Activated naive CD8-positive, alpha-beta T cell treated with anti-CD3 and anti-CD28 coated beads for 36 hours (primary cell): ENCODE results near the gene RIMBP2. TPM values are rescaled to one million over a fixed set of nuclear protein-coding genes. Genes with fewer than 3 reads are reported as not detected.

ENCODE experiments used
- DNase-seq: peaks from one replicate; pipeline ENCODE4 v3.0.0; 2021
- H3K27ac Mint-ChIP-seq: one replicate; pipeline ENCODE4 v1.8.0; 2022; ENCODE audit warnings: mild to moderate bottlenecking, moderate library complexity, mixed read lengths
- H3K27me3 Mint-ChIP-seq: one replicate; pipeline ENCODE4 v1.8.0; 2022; ENCODE audit warnings: mild to moderate bottlenecking, mixed read lengths
- H3K36me3 Mint-ChIP-seq: one replicate; pipeline ENCODE4 v1.8.0; 2021; ENCODE audit warnings: mild to moderate bottlenecking, mixed read lengths
- H3K4me1 Mint-ChIP-seq: one replicate; pipeline ENCODE4 v1.8.0; 2021; ENCODE audit warnings: mixed read lengths
- H3K4me3 Mint-ChIP-seq: one replicate; pipeline ENCODE4 v1.8.0; 2022; ENCODE audit warnings: mild to moderate bottlenecking, moderate library complexity, mixed read lengths
- H3K9me3 Mint-ChIP-seq: one replicate; pipeline ENCODE4 v1.8.0; 2022; ENCODE audit warnings: mixed read lengths
- total RNA-seq, 2 experiments: library from RNA; stranded (reverse); gene quantifications; one replicate each; pipeline ENCODE4 v1.2.3, GENCODE V29; 2021

RIMBP2 gene
- total RNA-seq, 2 experiments from 2014 or later, result not detected

DNA sequence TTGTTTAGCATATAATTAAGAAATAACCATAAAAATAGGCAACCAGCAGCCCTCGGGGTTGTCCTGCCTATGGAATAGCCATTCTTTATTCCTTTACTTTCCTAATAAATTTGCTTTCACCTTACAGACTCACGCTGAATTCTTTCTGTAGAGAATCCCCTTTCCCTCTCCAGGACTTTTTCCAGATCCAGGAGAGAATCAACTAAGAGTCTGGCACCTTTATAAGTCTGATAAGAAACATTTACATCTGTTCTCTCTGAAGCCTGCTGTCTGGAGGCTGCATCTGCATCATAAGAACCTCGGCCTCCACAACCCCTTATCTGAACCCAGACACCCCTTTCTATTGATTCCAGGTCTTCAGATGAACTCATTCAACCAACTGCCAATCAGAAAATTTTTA lies 32.3 kb downstream of the RIMBP2 start:
- Mint-ChIP-seq H3K4me1 (peaks cover 3% of the 10 kb centered on the region), H3K9me3 (no peaks in the 10 kb centered on the region), H3K27me3 (peaks cover 35% of the 10 kb centered on the region), H3K4me3 (no peak overlapping the region), H3K27ac (no peak overlapping the region), H3K36me3 (no peaks in the 10 kb centered on the region)
- DNase-seq, result no peak

GRCh38 chr12:130683080-130683479 lies 33.0 kb downstream of the RIMBP2 start:
- Mint-ChIP-seq H3K4me1 (peaks cover 3% of the 10 kb centered on the region), H3K4me3 (no peak overlapping the region), H3K27ac (no peak overlapping the region), H3K9me3 (no peaks in the 10 kb centered on the region), H3K27me3 (peaks cover 35% of the 10 kb centered on the region), H3K36me3 (no peaks in the 10 kb centered on the region)
- no peak for DNase-seq

DNA sequence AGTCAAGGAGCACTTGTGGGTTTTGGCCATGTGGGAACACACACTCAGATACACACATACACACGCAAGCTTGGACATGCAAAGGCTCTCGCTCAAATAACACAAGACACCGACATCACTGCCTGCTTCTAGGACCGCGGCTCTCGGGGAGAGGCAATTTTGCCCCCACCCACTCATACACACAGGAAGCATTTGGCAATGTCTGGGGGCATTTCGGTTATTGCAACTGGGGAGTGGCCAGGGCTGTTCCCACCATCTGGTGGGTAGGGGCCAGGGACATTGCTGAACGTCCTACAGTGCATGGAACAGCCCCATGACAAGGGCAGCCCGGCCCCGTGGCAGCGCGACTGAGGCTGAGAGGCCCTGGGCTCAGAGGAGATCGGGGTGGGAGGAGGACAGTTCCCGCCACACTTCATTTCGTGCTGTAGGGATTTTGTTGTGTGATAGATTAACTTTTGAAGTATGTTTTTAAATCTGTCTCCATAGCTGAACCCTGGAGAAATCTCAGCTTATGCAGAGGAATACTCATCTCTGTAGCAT lies 35.6 kb downstream of the RIMBP2 start:
- no peak for DNase-seq
- peaks cover 14% of the 10 kb centered on the region for H3K27me3 Mint-ChIP-seq
- H3K4me3 Mint-ChIP-seq, result no peak overlapping the region
- H3K9me3 Mint-ChIP-seq, result no peaks in the 10 kb centered on the region
- no peak overlapping the region for H3K27ac Mint-ChIP-seq
- H3K4me1 Mint-ChIP-seq, result no peaks in the 10 kb centered on the region
- no peaks in the 10 kb centered on the region for H3K36me3 Mint-ChIP-seq

- H3K4me1 Mint-ChIP-seq, result no peaks in the 10 kb centered on the region
- no peak for DNase-seq
- no peaks in the 10 kb centered on the region for H3K9me3 Mint-ChIP-seq
- H3K4me3 Mint-ChIP-seq, result no peak overlapping the region
- peaks cover 4% of the 10 kb centered on the region for H3K27me3 Mint-ChIP-seq
- H3K27ac Mint-ChIP-seq, result no peak overlapping the region
- no peaks in the 10 kb centered on the region for H3K36me3 Mint-ChIP-seq
Measured at GRCh38 chr12:130677957-130678558, 38.0 kb downstream of the RIMBP2 start.

DNA sequence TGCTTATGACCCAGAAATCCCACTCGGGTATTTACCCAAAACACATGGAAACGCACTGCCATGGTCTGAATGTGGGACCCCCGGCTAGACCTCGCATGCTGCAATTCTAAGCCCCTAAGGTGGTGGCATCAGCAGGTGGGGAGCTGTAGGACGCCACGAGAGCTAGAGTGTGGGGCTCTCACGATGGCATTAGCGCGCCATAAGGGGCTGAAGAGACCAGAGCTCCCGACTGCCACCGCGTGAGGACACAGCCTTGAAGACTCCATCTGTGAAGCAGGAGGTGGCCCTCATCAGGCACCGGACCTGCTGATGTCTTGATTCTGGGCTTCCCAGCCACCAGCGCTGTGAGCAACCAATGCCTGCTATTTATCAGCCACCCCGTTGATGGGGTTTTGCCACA lies 40.3 kb downstream of the RIMBP2 start:
- no peaks in the 10 kb centered on the region for H3K27me3 Mint-ChIP-seq
- no peak overlapping the region for H3K27ac Mint-ChIP-seq
- no peaks in the 10 kb centered on the region for H3K4me1 Mint-ChIP-seq
- no peak for DNase-seq
- no peak overlapping the region for H3K4me3 Mint-ChIP-seq
- H3K36me3 Mint-ChIP-seq, result no peaks in the 10 kb centered on the region
- no peaks in the 10 kb centered on the region for H3K9me3 Mint-ChIP-seq

GRCh38 chr12:130675121-130675520 lies 41.0 kb downstream of the RIMBP2 start:
- H3K27me3 Mint-ChIP-seq, result no peaks in the 10 kb centered on the region

DNA sequence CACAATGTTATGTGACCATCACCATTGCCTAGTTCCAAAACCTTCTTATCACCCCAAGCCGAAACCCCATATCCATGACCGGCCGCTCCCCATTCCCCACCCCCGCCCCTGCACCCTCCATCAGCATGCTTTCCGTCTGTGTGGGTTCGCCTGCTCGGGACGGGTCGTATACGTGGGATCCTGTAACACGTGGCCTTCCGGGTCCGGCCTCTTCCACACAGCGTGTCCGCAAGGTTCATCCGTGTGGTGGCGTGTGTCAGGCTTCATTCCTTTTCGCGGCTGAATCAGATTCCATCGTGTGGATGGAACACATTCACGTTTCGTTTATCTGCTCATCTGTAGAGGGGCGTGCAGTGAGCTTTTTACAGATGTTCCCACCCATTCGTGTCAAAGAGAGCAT lies 41.4 kb downstream of the RIMBP2 start:
- no peaks in the 10 kb centered on the region for H3K27me3 Mint-ChIP-seq
- no peak for DNase-seq
- no peaks in the 10 kb centered on the region for H3K36me3 Mint-ChIP-seq
- H3K4me1 Mint-ChIP-seq, result no peaks in the 10 kb centered on the region
- no peak overlapping the region for H3K4me3 Mint-ChIP-seq
- no peaks in the 10 kb centered on the region for H3K9me3 Mint-ChIP-seq
- H3K27ac Mint-ChIP-seq, result no peak overlapping the region

More at GRCh38 chr12:130675121-130675520, 41.0 kb downstream of the RIMBP2 start:
- Mint-ChIP-seq H3K27ac (no peak overlapping the region), H3K9me3 (no peaks in the 10 kb centered on the region), H3K36me3 (no peaks in the 10 kb centered on the region), H3K4me3 (no peak overlapping the region), H3K4me1 (no peaks in the 10 kb centered on the region)
- DNase-seq, result no peak

GRCh38 chr12:130673036-130673705 lies 42.9 kb downstream of the RIMBP2 start:
- Mint-ChIP-seq H3K27me3 (no peaks in the 10 kb centered on the region), H3K4me3 (no peak overlapping the region), H3K9me3 (no peaks in the 10 kb centered on the region), H3K36me3 (no peaks in the 10 kb centered on the region), H3K4me1 (no peaks in the 10 kb centered on the region), H3K27ac (no peak overlapping the region)
- DNase-seq, result no peak

GRCh38 chr12:130672089-130672820 lies 43.8 kb downstream of the RIMBP2 start:
- H3K27me3 Mint-ChIP-seq, result no peaks in the 10 kb centered on the region
- H3K4me1 Mint-ChIP-seq, result no peaks in the 10 kb centered on the region
- H3K27ac Mint-ChIP-seq, result no peak overlapping the region
- H3K4me3 Mint-ChIP-seq, result no peak overlapping the region
- no peaks in the 10 kb centered on the region for H3K36me3 Mint-ChIP-seq
- peaks cover under 1% of the 10 kb centered on the region for H3K9me3 Mint-ChIP-seq
- DNase-seq, result no peak

DNA sequence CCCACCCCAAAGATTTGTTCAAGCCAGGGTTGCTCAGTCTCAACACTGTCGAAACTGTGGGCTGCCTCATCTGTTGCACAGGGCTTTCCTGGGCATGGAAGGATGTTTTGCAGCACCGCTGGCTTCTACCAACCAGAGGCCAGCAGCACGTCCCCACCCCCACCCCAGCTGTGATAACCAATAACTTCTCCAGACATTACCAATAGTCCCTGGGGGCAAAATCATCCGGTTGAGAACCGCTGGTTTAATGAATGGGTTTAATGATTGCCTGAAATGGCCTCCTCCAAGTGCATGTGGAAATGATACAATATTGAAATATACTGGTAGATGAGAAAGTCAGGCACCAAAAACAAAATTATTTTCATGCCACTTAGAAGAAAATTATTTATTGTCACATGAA lies 44.5 kb downstream of the RIMBP2 start:
- no peak overlapping the region for H3K27ac Mint-ChIP-seq
- no peak for DNase-seq
- H3K36me3 Mint-ChIP-seq, result no peaks in the 10 kb centered on the region
- no peaks in the 10 kb centered on the region for H3K4me1 Mint-ChIP-seq
- H3K27me3 Mint-ChIP-seq, result no peaks in the 10 kb centered on the region
- H3K9me3 Mint-ChIP-seq, result peaks cover 3% of the 10 kb centered on the region
- H3K4me3 Mint-ChIP-seq, result no peak overlapping the region

DNA sequence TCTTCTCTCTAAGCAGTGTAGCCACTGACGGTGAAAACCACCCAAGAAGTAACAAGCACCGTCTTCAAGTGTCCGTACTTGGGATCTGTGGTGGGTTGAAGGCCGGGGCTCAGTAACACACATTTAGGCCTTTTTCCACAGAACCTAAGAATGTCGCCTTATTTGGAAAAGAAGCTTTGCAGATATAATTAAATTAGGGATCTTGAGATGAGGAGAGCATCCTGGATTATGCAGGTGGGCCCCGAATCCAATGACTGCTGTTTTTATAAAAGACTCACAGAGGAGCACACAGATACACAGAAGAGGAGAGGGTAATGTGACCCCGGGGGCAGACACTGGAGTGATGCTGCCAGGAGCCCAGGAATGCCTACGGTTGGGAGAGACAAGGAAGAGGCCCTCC lies 46.3 kb downstream of the RIMBP2 start:
- H3K4me1 Mint-ChIP-seq, result no peaks in the 10 kb centered on the region
- H3K4me3 Mint-ChIP-seq, result no peak overlapping the region
- no peaks in the 10 kb centered on the region for H3K36me3 Mint-ChIP-seq
- no peak overlapping the region for H3K27ac Mint-ChIP-seq
- no peak for DNase-seq
- no peaks in the 10 kb centered on the region for H3K27me3 Mint-ChIP-seq
- H3K9me3 Mint-ChIP-seq, result peaks cover 3% of the 10 kb centered on the region

DNA sequence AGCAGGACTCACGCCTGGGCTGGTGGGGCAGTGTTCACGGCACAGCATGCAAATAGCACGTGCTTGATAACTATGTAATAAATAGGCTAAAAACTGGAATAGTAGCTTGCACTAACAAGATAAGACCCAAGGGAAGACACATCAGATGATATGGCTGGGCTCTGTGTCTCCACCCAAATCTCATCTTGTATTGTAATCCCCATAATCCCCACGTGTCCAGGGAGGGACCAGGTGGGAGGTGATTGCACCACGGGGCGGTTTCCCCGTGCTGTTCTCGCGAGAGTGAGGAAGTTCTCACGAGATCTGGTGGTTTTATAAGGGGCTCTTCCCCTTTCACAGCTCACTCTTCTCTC lies 46.9 kb downstream of the RIMBP2 start:
- Mint-ChIP-seq H3K4me1 (no peaks in the 10 kb centered on the region), H3K36me3 (no peaks in the 10 kb centered on the region), H3K27me3 (peaks cover 4% of the 10 kb centered on the region), H3K4me3 (no peak overlapping the region), H3K9me3 (peaks cover 3% of the 10 kb centered on the region), H3K27ac (no peak overlapping the region)
- DNase-seq, result no peak

- no peak overlapping the region for H3K4me3 Mint-ChIP-seq
- no peak for DNase-seq
Measured at GRCh38 chr12:130668286-130669204, 47.6 kb downstream of the RIMBP2 start.

DNA sequence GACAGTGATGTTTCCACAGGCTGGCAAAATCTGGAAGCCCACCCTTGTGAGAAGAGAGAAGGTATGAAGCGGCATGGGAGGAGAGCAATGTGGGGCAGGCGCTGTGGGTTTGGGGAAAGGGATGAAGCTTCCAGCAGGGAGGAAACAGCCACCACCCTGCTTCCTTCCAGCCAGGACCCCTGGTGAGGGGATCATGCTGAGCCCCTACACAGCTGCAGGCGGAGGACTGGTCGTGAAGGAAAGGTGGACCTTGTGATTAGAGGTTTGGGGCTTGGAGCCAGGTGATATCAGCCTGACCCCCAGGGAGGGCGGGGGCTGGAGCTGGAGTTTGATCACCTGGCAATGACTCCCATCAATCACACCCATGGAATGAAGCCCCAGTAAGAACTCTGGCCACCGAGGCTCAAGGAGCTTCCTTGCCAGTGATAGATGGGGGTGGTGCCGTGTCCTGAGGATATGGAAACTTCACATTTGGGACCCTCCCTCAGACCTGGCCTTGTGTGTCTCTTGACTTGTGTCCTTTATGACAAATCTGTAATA lies 48.6 kb downstream of the RIMBP2 start:
- H3K9me3 Mint-ChIP-seq, result peaks cover 3% of the 10 kb centered on the region
- no peaks in the 10 kb centered on the region for H3K36me3 Mint-ChIP-seq

More at GRCh38 chr12:130668286-130669204, 47.6 kb downstream of the RIMBP2 start:
- Mint-ChIP-seq H3K27me3 (peaks cover 6% of the 10 kb centered on the region), H3K36me3 (no peaks in the 10 kb centered on the region), H3K27ac (no peak overlapping the region), H3K4me1 (no peaks in the 10 kb centered on the region), H3K9me3 (peaks cover 3% of the 10 kb centered on the region)

More for the DNA sequence above, 48.6 kb downstream of the RIMBP2 start:
- DNase-seq, result no peak
- no peaks in the 10 kb centered on the region for H3K4me1 Mint-ChIP-seq
- no peak overlapping the region for H3K27ac Mint-ChIP-seq
- no peak overlapping the region for H3K4me3 Mint-ChIP-seq
- peaks cover 11% of the 10 kb centered on the region for H3K27me3 Mint-ChIP-seq
